H9 (cell line): ENCODE measurements around the gene APOBEC3H. TPM values are rescaled to one million over a fixed set of nuclear protein-coding genes. Genes with fewer than 3 reads are reported as not detected.

ENCODE experiments used
- DNase-seq: peaks from one replicate; pipeline ENCODE4 v3.0.0-alpha.2; 2017
- H2AFZ ChIP-seq: one replicate; pipeline ENCODE4 v1.6.1; 2013; ENCODE audit warnings: mild to moderate bottlenecking, low read length, control low read depth, moderate library complexity
- H2AK5ac ChIP-seq: 2 replicates; pipeline ENCODE4 v1.6.1; 2013; ENCODE audit warnings: low read length, control low read depth, mixed read lengths; ENCODE audit not compliant: insufficient read length
- H2BK120ac ChIP-seq: one replicate; pipeline ENCODE4 v1.6.1; 2013; ENCODE audit warnings: low read depth, mild to moderate bottlenecking, low read length, control low read depth, inconsistent platforms; ENCODE audit not compliant: poor library complexity, severe bottlenecking
- H2BK12ac ChIP-seq: 2 replicates; pipeline ENCODE4 v1.6.1; 2013; ENCODE audit warnings: low read length, control low read depth, mixed read lengths, low read depth; ENCODE audit not compliant: insufficient read length
- H2BK15ac ChIP-seq: 2 replicates; pipeline ENCODE4 v1.6.1; 2013; ENCODE audit warnings: low read depth, low read length, control low read depth
- H2BK20ac ChIP-seq: one replicate; pipeline ENCODE4 v1.6.1; 2013; ENCODE audit warnings: low read depth, mild to moderate bottlenecking, low read length, control low read depth, inconsistent platforms; ENCODE audit not compliant: poor library complexity, severe bottlenecking
- H2BK5ac ChIP-seq: 2 replicates; pipeline ENCODE4 v1.6.1; 2013; ENCODE audit warnings: low read length, control low read depth, mixed read lengths; ENCODE audit not compliant: insufficient read length
- H3K14ac ChIP-seq: 2 replicates; pipeline ENCODE4 v1.6.1; 2013; ENCODE audit warnings: low read length, control low read depth; ENCODE audit not compliant: insufficient read depth
- H3K18ac ChIP-seq: 2 replicates; pipeline ENCODE4 v1.6.1; 2013; ENCODE audit warnings: low read depth, mild to moderate bottlenecking, mixed read lengths, low read length, control low read depth; ENCODE audit not compliant: insufficient read length
- H3K23ac ChIP-seq: 2 replicates; pipeline ENCODE4 v1.6.1; 2013; ENCODE audit warnings: low read length, control low read depth, mixed read lengths, low read depth; ENCODE audit not compliant: insufficient read length
- H3K23me2 ChIP-seq: 2 replicates; pipeline ENCODE4 v1.6.1; 2013; ENCODE audit warnings: low read depth, mild to moderate bottlenecking, mixed read lengths, low read length, control low read depth; ENCODE audit not compliant: insufficient read length, poor library complexity, severe bottlenecking
- H3K27ac ChIP-seq: 2 replicates; pipeline ENCODE4 v1.5.1; 2013; ENCODE audit warnings: low read length, control low read depth, mixed read lengths, low read depth; ENCODE audit not compliant: insufficient read length
- H3K27me3 ChIP-seq: 2 replicates; pipeline ENCODE4 v1.6.1; 2013; ENCODE audit warnings: low read length, control low read depth, inconsistent platforms; ENCODE audit not compliant: insufficient read depth
- H3K4ac ChIP-seq: 2 replicates; pipeline ENCODE4 v1.6.1; 2013; ENCODE audit warnings: low read depth, mild to moderate bottlenecking, control low read depth, inconsistent platforms, low read length, moderate library complexity
- H3K4me1 ChIP-seq: 2 replicates; pipeline ENCODE4 v1.6.1; 2013; ENCODE audit warnings: low read length, control low read depth, inconsistent platforms; ENCODE audit not compliant: insufficient read depth
- H3K4me2 ChIP-seq: 2 replicates; pipeline ENCODE4 v1.6.1; 2013; ENCODE audit warnings: low read length, control low read depth, mixed read lengths; ENCODE audit not compliant: insufficient read length, insufficient read depth
- H3K56ac ChIP-seq: 2 replicates; pipeline ENCODE4 v1.6.1; 2013; ENCODE audit warnings: low read depth, mild to moderate bottlenecking, mixed read lengths, low read length, control low read depth; ENCODE audit not compliant: insufficient read length
- H3K79me1 ChIP-seq: 2 replicates; pipeline ENCODE4 v1.6.1; 2013; ENCODE audit warnings: low read depth, mild to moderate bottlenecking, moderate library complexity, low read length, control low read depth, inconsistent platforms; ENCODE audit not compliant: insufficient read depth, poor library complexity, severe bottlenecking
- H3K79me2 ChIP-seq: 2 replicates; pipeline ENCODE4 v1.6.1; 2013; ENCODE audit warnings: low read length, control low read depth, inconsistent platforms; ENCODE audit not compliant: insufficient read depth
- H3K9ac ChIP-seq: 2 replicates; pipeline ENCODE4 v1.6.1; 2013; ENCODE audit warnings: low read length, control low read depth, mixed read lengths; ENCODE audit not compliant: insufficient read length; ENCODE audit errors: extremely low read depth
- H3K9me3 ChIP-seq: one replicate; pipeline ENCODE4 v1.6.1; 2013; ENCODE audit warnings: low read depth, low read length, inconsistent platforms; ENCODE audit not compliant: control insufficient read depth
- H3T11ph ChIP-seq: one replicate; pipeline ENCODE4 v1.6.1; 2013; ENCODE audit warnings: mild to moderate bottlenecking, low read length, control low read depth, inconsistent platforms
- H4K20me1 ChIP-seq: one replicate; pipeline ENCODE4 v1.6.1; 2013; ENCODE audit not compliant: control insufficient read depth, insufficient read length, insufficient read depth
- H4K5ac ChIP-seq: 2 replicates; pipeline ENCODE4 v1.6.1; 2013; ENCODE audit warnings: low read depth, mild to moderate bottlenecking, mixed read lengths, low read length, control low read depth; ENCODE audit not compliant: insufficient read length
- H4K8ac ChIP-seq: replicated peaks from 2 replicates; pipeline ENCODE4 v1.6.1; 2013; ENCODE audit warnings: low read length, control low read depth, mixed read lengths, low read depth; ENCODE audit not compliant: insufficient read length
- H4K91ac ChIP-seq: 2 replicates; pipeline ENCODE4 v1.6.1; 2013; ENCODE audit warnings: low read depth, mild to moderate bottlenecking, moderate library complexity, mixed read lengths, low read length, control low read depth; ENCODE audit not compliant: insufficient read length
- H3K27ac Mint-ChIP-seq, 3 experiments: 2 replicates in 2 of 3; 3 replicates in 1 of 3; pipeline ENCODE4 v1.8.0; 2020 to 2021; ENCODE audit warnings: mixed read lengths in 3 of 3, mild to moderate bottlenecking in 1 of 3, moderate library complexity in 1 of 3
- H3K27me3 Mint-ChIP-seq: 2 replicates; pipeline ENCODE4 v1.8.0; 2021; ENCODE audit warnings: low read depth, mild to moderate bottlenecking, moderate library complexity, mixed read lengths
- H3K36me3 Mint-ChIP-seq, 3 experiments: 2 replicates in 2 of 3; 3 replicates in 1 of 3; pipeline ENCODE4 v1.8.0; 2020 to 2021; ENCODE audit warnings: low read depth in 3 of 3, mixed read lengths in 3 of 3; ENCODE audit not compliant: insufficient read depth in 1 of 3
- H3K4me1 Mint-ChIP-seq, 2 experiments: 2 replicates each; pipeline ENCODE4 v1.8.0; 2020; ENCODE audit warnings: mixed read lengths in 2 of 2
- H3K4me3 Mint-ChIP-seq, 2 experiments: 2 replicates in 1 of 2; 3 replicates in 1 of 2; pipeline ENCODE4 v1.8.0; 2020 to 2021; ENCODE audit warnings: mild to moderate bottlenecking in 2 of 2, mixed read lengths in 2 of 2, moderate library complexity in 1 of 2
- H3K9me3 Mint-ChIP-seq, 2 experiments: 2 replicates in 1 of 2; 3 replicates in 1 of 2; pipeline ENCODE4 v1.8.0; 2020; ENCODE audit warnings: mild to moderate bottlenecking in 2 of 2, mixed read lengths in 2 of 2, moderate library complexity in 1 of 2
- CTCF ChIP-seq: fragments of 200-600 bp; sonication (generic); conservative IDR thresholded peaks from 3 replicates; pipeline ENCODE4 v1.8.0; 2021; ENCODE audit warnings: antibody characterized with exemption, mild to moderate bottlenecking
- WGBS: extraction: QIAGEN DNeasy Blood & Tissue Kit; methylation state at CpG from one replicate; pipeline ENCODE4 v1.1.7; 2013; ENCODE audit warnings: missing lambda C conversion rate, low lambda C conversion rate, mixed read lengths; ENCODE audit not compliant: insufficient read length; ENCODE audit errors: extremely low coverage; 5-methylcytosine and 5-hydroxymethylcytosine counted together
- total RNA-seq: library from RNA; stranded (reverse); gene quantifications from 2 replicates; pipeline ENCODE4 v1.2.1, GENCODE V29; 2021

Gene APOBEC3H
- total RNA-seq, 1 experiment from 2014 or later = 0.48 TPM

DNA sequence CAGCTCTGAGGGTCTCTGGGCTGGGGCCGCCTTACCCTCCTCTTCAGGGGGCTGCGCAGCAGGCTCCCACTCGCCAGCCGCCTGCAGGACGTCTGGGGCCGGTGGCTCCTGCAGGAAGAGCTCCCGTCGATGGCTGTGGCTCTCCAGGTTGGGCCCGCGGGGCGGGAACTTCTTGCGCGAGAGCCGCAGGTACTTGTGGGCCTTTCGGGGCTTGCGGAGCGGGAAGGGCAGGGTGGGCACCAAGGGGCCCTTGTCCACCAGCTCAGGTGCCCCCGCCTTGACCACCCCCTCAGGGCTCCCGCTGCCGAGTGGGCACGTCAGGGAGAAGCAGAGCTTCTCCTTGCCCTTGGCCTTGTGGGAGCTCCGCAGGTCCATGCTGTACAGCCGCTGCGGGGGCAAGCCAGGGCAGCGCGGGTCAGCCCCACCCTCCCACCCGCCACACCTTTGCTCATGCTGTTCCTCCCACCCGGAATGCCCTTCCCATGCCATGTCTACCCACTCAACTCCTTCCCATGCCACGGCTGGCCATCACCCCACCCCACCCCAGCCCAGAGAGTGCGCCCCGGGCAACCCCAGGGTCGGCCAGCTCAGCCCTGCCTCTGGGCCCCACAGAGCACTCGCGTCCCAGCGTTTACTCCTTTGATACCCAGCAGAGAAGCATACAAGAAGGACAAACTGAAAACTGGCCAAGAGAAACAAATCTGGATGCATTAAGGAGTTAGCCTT lies 37.5 kb downstream of the APOBEC3H start:
- Histone ChIP-seq H3K27me3 (no peaks in the 10 kb centered on the region), H3K4me1 (peaks cover 4% of the 10 kb centered on the region; the same call in 1 of the 2 replicates), H4K20me1 (no peaks in the 10 kb centered on the region), H4K91ac (no peak overlapping the region), H2BK5ac (no peak overlapping the region), H2AFZ (no peak overlapping the region), H3K23ac (no peak overlapping the region), H2BK12ac (no peak overlapping the region), H3K23me2 (no peaks in the 10 kb centered on the region), H3T11ph (no peak overlapping the region), H3K14ac (no peak overlapping the region), H3K9ac (no peak overlapping the region), H3K9me3 (no peaks in the 10 kb centered on the region), H2BK20ac (no peak overlapping the region), H3K4me2 (no peak overlapping the region), H2AK5ac (no peak overlapping the region), H2BK15ac (no peak overlapping the region), H3K79me1 (no peaks in the 10 kb centered on the region), H3K79me2 (no peaks in the 10 kb centered on the region), H4K5ac (no peak overlapping the region), H3K27ac (no peak overlapping the region), H3K56ac (no peak overlapping the region), H4K8ac (no peak overlapping the region), H3K18ac (no peak overlapping the region), H2BK120ac (no peak overlapping the region), H3K4ac (no peak overlapping the region)
- no CpG with 5 or more reads among the region's 35 CpGs for WGBS
- H3K27ac Mint-ChIP-seq = no peak overlapping the region; a peak in 1 of 7 replicates
- no peaks in the 10 kb centered on the region; a peak in 1 of 7 replicates for H3K36me3 Mint-ChIP-seq
- H3K4me1 Mint-ChIP-seq = peaks cover 31 to 39% of the 10 kb centered on the region in 2 experiments
- peak; percentile 35 for DNase-seq
- peaks cover 3% of the 10 kb centered on the region; the same call in 1 of the 2 replicates for H3K27me3 Mint-ChIP-seq
- TF ChIP-seq CTCF = no peak
- no peak overlapping the region for H3K4me3 Mint-ChIP-seq
- H3K9me3 Mint-ChIP-seq = no peaks in the 10 kb centered on the region
